HG03045 (cell line): ENCODE measurements around the gene AMPD2.
"Not testable (repeated sequence)": the region's sequence is repeated elsewhere in the genome, so short reads cannot be mapped to it uniquely, and the experiment has no call there.

Source experiments
- ATAC-seq: cut with Tn5 transposase; IDR thresholded peaks from one replicate; pipeline ENCODE4 v1.9.1; 2021; ENCODE audit warnings: mild to moderate bottlenecking, moderate library complexity; ENCODE audit not compliant: unreplicated experiment

AMPD2 gene

DNA sequence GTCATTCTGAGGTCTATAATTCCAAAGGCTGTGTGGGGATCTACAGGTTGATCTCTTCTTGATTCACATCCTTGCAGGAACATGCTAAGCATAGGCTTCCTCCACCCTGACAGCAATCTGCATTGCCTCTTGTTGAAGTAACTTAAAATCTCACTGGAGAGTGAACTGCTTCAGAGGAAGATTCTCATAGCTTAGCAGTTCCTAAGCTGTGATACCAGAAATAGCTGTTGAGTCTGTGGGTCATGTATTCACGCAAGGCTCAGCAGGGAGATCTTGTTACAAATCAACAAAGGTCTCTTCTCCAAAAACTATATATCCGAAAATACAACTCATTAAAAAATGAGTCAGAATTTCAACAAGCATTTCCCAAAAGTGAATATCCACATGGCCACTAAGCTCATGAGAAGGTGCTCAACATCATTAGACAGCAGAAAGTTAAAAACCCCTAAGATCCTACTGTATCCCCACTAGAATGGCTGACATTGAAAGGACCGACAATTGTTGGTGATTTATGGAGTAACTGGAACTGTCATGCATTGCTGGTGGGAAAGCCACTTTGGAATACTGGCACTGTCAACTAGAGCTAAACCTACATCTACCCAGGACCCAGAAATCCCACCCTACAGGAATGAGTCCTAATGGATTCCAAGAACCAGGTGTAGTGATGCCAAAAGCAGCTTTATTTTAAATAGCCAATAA, 57.2 kb downstream of the AMPD2 start:
- not testable (repeated sequence) for ATAC-seq

DNA sequence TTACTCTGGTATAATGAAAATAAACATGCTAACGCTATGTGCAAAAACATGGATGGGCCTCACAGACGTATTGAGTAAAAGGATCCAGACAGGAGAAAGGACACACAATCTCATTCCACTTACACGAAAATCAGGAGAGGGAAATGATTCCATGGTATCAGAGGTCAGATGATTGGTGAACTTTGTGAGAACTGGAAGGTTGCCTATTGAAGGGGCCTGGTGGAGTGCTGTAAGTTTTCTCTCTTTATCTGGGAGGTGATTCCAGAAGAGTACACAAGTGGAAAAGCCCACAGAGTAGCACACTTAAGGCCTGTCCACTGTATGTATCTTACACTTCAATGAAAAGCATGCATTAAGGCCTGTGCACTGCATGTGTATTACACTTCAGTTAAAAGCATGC, 57.8 kb downstream of the AMPD2 start:
- ATAC-seq = no peak

GRCh38 chr1:109678637-109679036, 59.0 kb downstream of the AMPD2 start:
- not testable (repeated sequence) for ATAC-seq
